Tibial nerve (tissue), 4 donors: ENCODE data around the gene KIN. TPM values are rescaled to one million over a fixed set of nuclear protein-coding genes. Genes with fewer than 3 reads are reported as not detected.
"Not testable (repeated sequence)": the region's sequence is repeated elsewhere in the genome, so short reads cannot be mapped to it uniquely, and the experiment has no call there.

ENCODE experiments used
- DNase-seq, 2 donors: peaks; one replicate each; pipeline ENCODE4 v3.0.0-alpha.2; 2019; ENCODE audit warnings: low spot score in 2 of 2
- H3K27ac ChIP-seq, 4 donors: fragments of 200-600 bp; sonication (generic) in 3 of 4; one replicate each; pipeline ENCODE4 v1.5.1; 2017 to 2019; ENCODE audit warnings: mild to moderate bottlenecking in 1 of 4
- H3K27me3 ChIP-seq, 2 donors: fragments of 200-600 bp; sonication (generic) in 1 of 2; one replicate each; pipeline versions ENCODE4 v1.5.1 to v1.6.0; 2017 to 2019
- H3K36me3 ChIP-seq, 3 donors: fragments of 200-600 bp; sonication (generic); one replicate each; pipeline ENCODE4 v1.5.1; 2018 to 2019
- H3K4me1 ChIP-seq, 4 donors: fragments of 200-600 bp; sonication (generic) in 3 of 4; one replicate each; pipeline ENCODE4 v1.5.1; 2017 to 2019
- H3K4me3 ChIP-seq, 4 donors: fragments of 200-600 bp; sonication (generic) in 3 of 4; one replicate each; pipeline ENCODE4 v1.5.1; 2017 to 2019; ENCODE audit warnings: mild to moderate bottlenecking in 1 of 4, moderate library complexity in 1 of 4
- H3K9me3 ChIP-seq, 4 donors: fragments of 200-600 bp; sonication (generic) in 3 of 4; one replicate each; pipeline ENCODE4 v1.5.1; 2017 to 2019
- CTCF ChIP-seq, 5 experiments: fragments of 200-600 bp in 3 of 5; fragments of 450-650 bp in 2 of 5; sonication (generic) in 3 of 5; IDR thresholded peaks; one replicate each; pipeline ENCODE4 v1.5.1; 2016 to 2019; ENCODE audit warnings: antibody characterized with exemption in 5 of 5, mild to moderate bottlenecking in 3 of 5, moderate library complexity in 2 of 5
- EP300 ChIP-seq, 2 donors: sonication (generic); formaldehyde crosslinking; IDR thresholded peaks; one replicate each; pipeline ENCODE4 v1.6.1; 2017; ENCODE audit warnings: antibody characterized with exemption in 2 of 2, mild to moderate bottlenecking in 1 of 2
- POLR2A ChIP-seq, 2 donors: fragments of 450-650 bp; IDR thresholded peaks; one replicate each; pipeline ENCODE4 v1.6.1; 2017; ENCODE audit warnings: antibody characterized with exemption in 2 of 2, mild to moderate bottlenecking in 2 of 2, moderate library complexity in 2 of 2
- WGBS, 2 donors: methylation state at CpG; one replicate each; pipeline ENCODE4 v1.1.5; 2018; 5-methylcytosine and 5-hydroxymethylcytosine counted together
- total RNA-seq, 4 donors: library from RNA; depleted of rRNA; stranded (reverse); fragments of >200 nt; gene quantifications; one replicate each; pipeline ENCODE4 v1.1.0, GENCODE V29; 2016

KIN gene
- total RNA-seq, 4 donors from 2014 or later: 6.9 to 9.2 (median 7.7) TPM

GRCh38 chr10:7718685-7719084 lies 69.1 kb downstream of the KIN start:
- Histone ChIP-seq H3K27me3 (peaks cover 0 to 6% of the 10 kb centered on the region in 2 donors), H3K27ac (no peak overlapping the region), H3K4me1 (no peaks in the 10 kb centered on the region), H3K4me3 (no peak overlapping the region), H3K9me3 (no peaks in the 10 kb centered on the region), H3K36me3 (no peaks in the 10 kb centered on the region)
- no peak for TF ChIP-seq CTCF (IDR thresholded peaks at IDR 0.05)
- no peak for TF ChIP-seq EP300 (IDR thresholded peaks at IDR 0.05)
- TF ChIP-seq POLR2A (IDR thresholded peaks at IDR 0.05): no peak
- 84% methylated on average over 4 of the region's 4 CpGs for WGBS, 2 donors
- DNase-seq: no peak

GRCh38 chr10:7717767-7718166 lies 70.0 kb downstream of the KIN start:
- H3K27ac ChIP-seq: no peak overlapping the region
- no peaks in the 10 kb centered on the region for H3K36me3 ChIP-seq
- peaks cover 0 to 6% of the 10 kb centered on the region in 2 donors for H3K27me3 ChIP-seq
- no peak overlapping the region for H3K4me3 ChIP-seq
- TF ChIP-seq CTCF (IDR thresholded peaks at IDR 0.05) (no peak), EP300 (IDR thresholded peaks at IDR 0.05) (no peak), POLR2A (IDR thresholded peaks at IDR 0.05) (no peak)
- WGBS, 2 donors: 80 to 90% methylated on average over 5 of the region's 5 CpGs
- no peaks in the 10 kb centered on the region for H3K9me3 ChIP-seq
- no peaks in the 10 kb centered on the region for H3K4me1 ChIP-seq
- DNase-seq: no peak

GRCh38 chr10:7715515-7715914 lies 72.3 kb downstream of the KIN start:
- no peak for DNase-seq
- 90 to 95% methylated on average over 7 of the region's 7 CpGs for WGBS, 2 donors
- peaks cover 0 to 6% of the 10 kb centered on the region in 2 donors for H3K27me3 ChIP-seq
- H3K27ac ChIP-seq: no peak overlapping the region
- H3K36me3 ChIP-seq: no peaks in the 10 kb centered on the region
- no peaks in the 10 kb centered on the region for H3K4me1 ChIP-seq
- TF ChIP-seq CTCF (IDR thresholded peaks at IDR 0.05): no peak
- TF ChIP-seq POLR2A (IDR thresholded peaks at IDR 0.05): no peak
- TF ChIP-seq EP300 (IDR thresholded peaks at IDR 0.05): no peak
- H3K9me3 ChIP-seq: no peaks in the 10 kb centered on the region
- H3K4me3 ChIP-seq: no peak overlapping the region

GRCh38 chr10:7711075-7711474 lies 76.7 kb downstream of the KIN start:
- not testable (repeated sequence) for H3K4me1 ChIP-seq, H3K9me3 ChIP-seq, DNase-seq, H3K4me3 ChIP-seq, H3K36me3 ChIP-seq, H3K27ac ChIP-seq
- H3K27me3 ChIP-seq: peaks cover 0 to 12% of the 10 kb centered on the region in 2 donors
- WGBS, 2 donors: 87 to 88% methylated on average over 5 of the region's 5 CpGs

- WGBS, 2 donors: 89 to 97% methylated on average over 1 of the region's 1 CpG
- Histone ChIP-seq H3K36me3 (no peaks in the 10 kb centered on the region), H3K4me1 (no peaks in the 10 kb centered on the region), H3K4me3 (no peak overlapping the region), H3K27me3 (peaks cover 0 to 6% of the 10 kb centered on the region in 2 donors), H3K9me3 (no peaks in the 10 kb centered on the region), H3K27ac (no peak overlapping the region)
- no peak for DNase-seq
- no peak for TF ChIP-seq CTCF (IDR thresholded peaks at IDR 0.05)
- no peak for TF ChIP-seq POLR2A (IDR thresholded peaks at IDR 0.05)
- TF ChIP-seq EP300 (IDR thresholded peaks at IDR 0.05): no peak
Measured at GRCh38 chr10:7710446-7710845, 77.3 kb downstream of the KIN start.

GRCh38 chr10:7708832-7709231 lies 79.0 kb downstream of the KIN start:
- Histone ChIP-seq H3K27ac (no peak overlapping the region), H3K4me1 (no peaks in the 10 kb centered on the region), H3K9me3 (no peaks in the 10 kb centered on the region), H3K4me3 (no peak overlapping the region), H3K36me3 (no peaks in the 10 kb centered on the region), H3K27me3 (peaks cover 0 to 6% of the 10 kb centered on the region in 2 donors)
- DNase-seq: no peak
- TF ChIP-seq CTCF (IDR thresholded peaks at IDR 0.05) (no peak), POLR2A (IDR thresholded peaks at IDR 0.05) (no peak), EP300 (IDR thresholded peaks at IDR 0.05) (no peak)
- whole genome bisulfite sequencing, 2 donors: 92% methylated on average over 4 of the region's 4 CpGs
